ENCODE results near the gene SCAMP2. TPM values are rescaled to one million over a fixed set of nuclear protein-coding genes. Genes with fewer than 3 reads are reported as not detected.

The SCAMP2 gene
- polyA plus RNA-seq, 1 experiment = 116 TPM

- POLR2A ChIA-PET = no interaction called here
- TF ChIP-seq CTCF (IDR thresholded peaks at IDR 0.05; ENCODE audit: low read depth, low read length) = no peak
- H3K27me3 ChIP-seq (ENCODE audit: control insufficient read depth, insufficient read depth, low read length) = no peaks in the 10 kb centered on the region
These were observed 19.8 kb upstream of the SCAMP2 start for GRCh38 chr15:74892931-74893330.

DNA sequence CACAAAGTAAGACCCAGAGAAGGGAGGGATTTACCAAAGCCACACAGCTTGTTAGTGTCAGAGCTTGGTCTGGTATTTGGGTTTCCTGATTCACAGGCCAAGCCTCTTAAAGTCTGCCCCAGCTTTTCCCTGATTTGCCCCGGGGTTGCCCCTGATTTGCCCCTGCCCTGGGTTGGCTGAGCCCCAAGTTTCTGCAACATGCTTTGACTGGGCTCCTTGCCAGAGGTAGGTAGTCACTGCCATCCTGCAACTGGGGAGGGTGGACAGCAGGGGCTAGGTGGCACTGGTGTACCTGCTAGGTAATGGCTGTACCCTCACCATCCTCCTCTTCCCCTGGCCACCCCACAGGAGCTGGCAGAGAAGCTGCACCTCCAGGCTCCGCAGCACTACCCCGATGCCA, 19.1 kb upstream of the SCAMP2 start:
- ChIA-PET POLR2A (no interaction called here), CTCF (interaction anchor here (5.7 kb wide), 1 partner anchor 9 kb away, joined by 61 read pairs; no protein-coding TSS in a partner anchor)
- H3K9me3 ChIP-seq (ENCODE audit: control insufficient read depth, insufficient read depth, low read length) = no peaks in the 10 kb centered on the region; the same call in 1 of the 2 replicates
- no peak overlapping the region for H3K4me3 ChIP-seq (ENCODE audit: low read depth, low read length)
- DNase-seq (ENCODE audit: low read depth, low spot score) = no peak
- no peak for TF ChIP-seq CTCF (IDR thresholded peaks at IDR 0.05; ENCODE audit: low read depth, low read length)
- H3K27me3 ChIP-seq (ENCODE audit: control insufficient read depth, insufficient read depth, low read length) = no peaks in the 10 kb centered on the region
- no peak overlapping the region for H3K27ac ChIP-seq (ENCODE audit: low read depth, low read length)

More at GRCh38 chr15:74892931-74893330, 19.8 kb upstream of the SCAMP2 start:
- H3K4me3 ChIP-seq (ENCODE audit: low read depth, low read length) = no peak overlapping the region
- no peaks in the 10 kb centered on the region; the same call in 1 of the 2 replicates for H3K9me3 ChIP-seq (ENCODE audit: control insufficient read depth, insufficient read depth, low read length)
- no peak for DNase-seq (ENCODE audit: low read depth, low spot score)
- H3K27ac ChIP-seq (ENCODE audit: low read depth, low read length) = no peak overlapping the region
- CTCF ChIA-PET = interaction anchor here (5.7 kb wide), 1 partner anchor 9 kb away, joined by 61 read pairs; no protein-coding TSS in a partner anchor

GRCh38 chr15:74891469-74891868, 18.3 kb upstream of the SCAMP2 start:
- CTCF ChIA-PET = interaction anchor here (5.7 kb wide), 1 partner anchor 10 kb away, joined by 61 read pairs; no protein-coding TSS in a partner anchor
- POLR2A ChIA-PET = no interaction called here
- H3K27me3 ChIP-seq (ENCODE audit: control insufficient read depth, insufficient read depth, low read length) = no peaks in the 10 kb centered on the region
- no peak for DNase-seq (ENCODE audit: low read depth, low spot score)
- H3K9me3 ChIP-seq (ENCODE audit: control insufficient read depth, insufficient read depth, low read length) = no peaks in the 10 kb centered on the region; the same call in 1 of the 2 replicates
- H3K4me3 ChIP-seq (ENCODE audit: low read depth, low read length) = no peak overlapping the region
- TF ChIP-seq CTCF (IDR thresholded peaks at IDR 0.05; ENCODE audit: low read depth, low read length) = no peak
- no peak overlapping the region for H3K27ac ChIP-seq (ENCODE audit: low read depth, low read length)

- ChIA-PET CTCF (interaction anchor here (5.7 kb wide), 1 partner anchor 11 kb away, joined by 61 read pairs; no protein-coding TSS in a partner anchor), POLR2A (interaction anchor here (1.3 kb wide), 1 partner anchor 10 kb away, joined by 4 read pairs; no protein-coding TSS in a partner anchor)
- no peaks in the 10 kb centered on the region for H3K27me3 ChIP-seq (ENCODE audit: control insufficient read depth, insufficient read depth, low read length)
- H3K4me3 ChIP-seq (ENCODE audit: low read depth, low read length) = peak overlapping the region; percentile 96
- H3K9me3 ChIP-seq (ENCODE audit: control insufficient read depth, insufficient read depth, low read length) = no peaks in the 10 kb centered on the region; the same call in 1 of the 2 replicates
- H3K27ac ChIP-seq (ENCODE audit: low read depth, low read length) = no peak overlapping the region
- TF ChIP-seq CTCF (IDR thresholded peaks at IDR 0.05; ENCODE audit: low read depth, low read length) = no peak
- DNase-seq (ENCODE audit: low read depth, low spot score) = no peak
These were observed 17.4 kb upstream of the SCAMP2 start for GRCh38 chr15:74890665-74890960.

DNA sequence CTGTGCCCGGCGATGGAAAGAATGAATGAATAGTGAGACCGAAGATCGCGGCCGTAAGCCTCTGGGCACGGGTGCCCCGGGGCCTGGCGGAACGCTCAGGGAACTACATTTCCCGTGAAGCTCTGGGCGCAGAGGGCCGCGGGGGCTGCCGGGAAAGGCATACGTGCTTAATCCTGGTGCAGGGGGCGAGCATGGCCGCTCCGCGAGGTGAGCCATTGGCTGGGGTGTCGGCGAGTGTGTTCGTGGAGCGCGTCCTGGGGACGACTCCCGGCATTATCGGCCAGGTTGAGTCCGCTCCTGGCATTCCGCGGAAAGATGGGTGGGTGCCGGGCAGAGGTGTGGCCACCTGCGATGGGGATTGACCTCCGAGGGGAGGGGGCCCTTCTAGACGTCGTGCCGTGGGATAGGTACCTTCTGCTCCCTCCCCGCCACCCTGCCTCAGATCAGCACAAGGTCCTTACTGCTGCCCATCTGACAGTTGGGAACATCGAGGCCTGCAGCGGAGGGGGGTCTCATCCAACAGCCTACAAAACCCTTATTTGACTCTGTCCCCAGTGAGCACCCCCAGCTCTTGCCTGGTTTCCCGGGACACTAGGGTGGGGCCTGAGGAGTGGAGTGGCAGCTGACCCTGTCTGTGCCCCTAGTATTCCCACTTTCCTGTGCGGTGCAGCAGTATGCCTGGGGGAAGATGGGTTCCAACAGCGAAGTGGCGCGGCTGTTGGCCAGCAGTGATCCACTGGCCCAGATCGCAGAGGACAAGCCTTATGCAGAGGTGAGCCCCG, 16.9 kb upstream of the SCAMP2 start, which contains the start of gene MPI:
MPI (plus strand) TSS at position 160 of the 782 bp plus-strand sequence; CDS start at position 192, 32 bp downstream.
- no peaks in the 10 kb centered on the region for H3K27me3 ChIP-seq (ENCODE audit: control insufficient read depth, insufficient read depth, low read length)
- peak; percentile 30 for DNase-seq (ENCODE audit: low read depth, low spot score)
- ChIA-PET CTCF (interaction anchor here (1.1 to 5.7 kb wide), 2 partner anchors 12 to 60 kb away, joined by 4 to 61 read pairs; no protein-coding TSS in a partner anchor), POLR2A (interaction anchor here (0.6 to 1.6 kb wide), 3 partner anchors 9 to 16 kb away, joined by 4 to 5 read pairs (median 5); partner anchors contain the start of gene FAM219B)
- no peak within 1 kb of the TSS for H3K27ac ChIP-seq (ENCODE audit: low read depth, low read length)
- no peaks in the 10 kb centered on the region; the same call in 1 of the 2 replicates for H3K9me3 ChIP-seq (ENCODE audit: control insufficient read depth, insufficient read depth, low read length)
- TF ChIP-seq CTCF (IDR thresholded peaks at IDR 0.05; ENCODE audit: low read depth, low read length) = no peak
- H3K4me3 ChIP-seq (ENCODE audit: low read depth, low read length) = peak within 1 kb of the TSS; percentile 96

Measured in AG04450 (cell line).